Retinal pigment epithelial cell (primary cell): ENCODE data around the gene FBXL19.

ENCODE experiments used
- DNase-seq: peaks from one replicate; pipeline ENCODE4 v3.0.0-alpha.2; 2010; ENCODE audit warnings: low read depth
- H3K4me3 ChIP-seq: 2 replicates; pipeline ENCODE4 v1.5.1; 2011; ENCODE audit warnings: mild to moderate bottlenecking, low read length, control low read depth, moderate library complexity
- CTCF ChIP-seq: conservative IDR thresholded peaks from 2 replicates; pipeline ENCODE4 v1.5.1; 2011; ENCODE audit warnings: low read depth, low read length, control low read depth, inconsistent platforms

FBXL19 gene

DNA sequence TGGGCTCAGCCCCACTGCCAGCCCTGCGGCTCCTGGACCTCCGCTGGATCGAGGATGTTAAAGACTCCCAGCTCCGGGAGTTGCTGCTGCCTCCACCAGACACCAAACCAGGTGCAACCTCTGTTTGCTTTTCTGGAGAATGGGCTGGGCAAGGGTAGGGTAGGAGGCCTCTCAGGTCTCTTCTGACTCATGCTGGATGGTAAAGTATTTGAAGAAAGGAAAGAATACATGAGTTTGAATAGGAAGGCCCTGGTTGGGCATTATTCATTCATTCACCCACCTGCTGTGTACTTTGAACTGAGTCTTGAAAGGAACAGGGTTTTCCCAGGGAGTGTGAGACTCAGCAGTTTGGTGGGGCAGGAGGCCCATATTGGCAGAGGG, 19.0 kb downstream of the FBXL19 start:
- no peak for TF ChIP-seq CTCF
- no peak for DNase-seq
- no peak overlapping the region for H3K4me3 ChIP-seq

DNA sequence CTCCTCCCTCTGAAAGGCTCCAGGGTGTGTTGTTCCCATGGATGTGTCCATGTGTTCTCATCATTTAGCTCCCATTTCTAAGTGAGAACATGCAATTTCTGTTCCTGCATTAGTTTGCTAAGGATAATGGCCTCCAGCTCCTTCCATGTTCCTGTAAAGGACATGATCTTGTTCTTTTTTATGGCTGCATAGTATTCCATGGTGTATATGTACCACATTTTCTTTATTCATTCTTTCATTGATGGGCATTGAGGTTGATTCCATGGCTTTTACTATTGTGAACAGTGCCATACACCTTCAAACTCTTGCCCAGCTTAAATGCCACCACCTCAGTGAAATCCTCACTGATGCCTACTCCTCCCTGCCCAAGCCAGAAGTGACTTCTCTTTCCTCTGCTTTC, 21.0 kb downstream of the FBXL19 start:
- no peak for DNase-seq
- TF ChIP-seq CTCF: no peak
- no peak overlapping the region for H3K4me3 ChIP-seq

DNA sequence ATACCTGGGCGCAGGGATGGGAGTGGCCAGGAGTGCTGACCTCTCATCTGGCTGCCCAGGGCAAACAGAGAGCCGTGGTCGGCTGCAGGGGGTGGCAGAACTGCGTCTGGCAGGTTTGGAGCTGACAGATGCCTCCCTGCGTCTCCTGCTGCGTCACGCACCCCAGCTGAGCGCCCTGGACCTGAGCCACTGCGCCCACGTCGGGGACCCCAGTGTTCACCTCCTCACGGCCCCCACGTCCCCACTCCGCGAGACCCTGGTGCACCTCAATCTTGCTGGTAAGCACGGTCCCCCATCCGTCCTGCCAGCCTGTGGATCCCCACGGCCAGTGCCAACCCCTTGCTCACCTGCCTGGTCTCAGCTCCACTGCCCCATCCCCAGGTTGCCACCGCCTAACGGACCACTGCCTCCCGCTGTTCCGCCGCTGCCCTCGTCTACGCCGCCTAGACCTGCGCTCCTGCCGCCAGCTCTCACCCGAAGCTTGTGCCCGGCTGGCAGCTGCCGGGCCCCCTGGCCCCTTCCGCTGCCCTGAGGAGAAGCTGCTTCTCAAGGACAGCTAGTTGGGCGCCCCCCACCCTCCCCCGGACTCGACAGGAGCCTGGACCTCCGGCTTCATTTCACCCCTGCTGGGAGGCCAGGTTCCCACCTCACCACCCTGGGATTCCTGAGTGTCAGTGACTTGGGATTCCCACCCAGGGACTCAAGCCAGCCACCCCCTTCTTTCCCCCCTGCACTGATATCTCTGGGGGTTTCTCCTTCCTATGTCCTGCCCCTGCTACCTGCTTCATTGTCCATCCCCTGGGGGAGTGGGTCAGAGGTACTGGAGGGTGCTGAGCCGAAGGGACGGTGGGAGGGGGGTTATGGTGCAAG, 23.5 kb downstream of the FBXL19 start:
- H3K4me3 ChIP-seq: no peak overlapping the region
- no peak for TF ChIP-seq CTCF
- no peak for DNase-seq

DNA sequence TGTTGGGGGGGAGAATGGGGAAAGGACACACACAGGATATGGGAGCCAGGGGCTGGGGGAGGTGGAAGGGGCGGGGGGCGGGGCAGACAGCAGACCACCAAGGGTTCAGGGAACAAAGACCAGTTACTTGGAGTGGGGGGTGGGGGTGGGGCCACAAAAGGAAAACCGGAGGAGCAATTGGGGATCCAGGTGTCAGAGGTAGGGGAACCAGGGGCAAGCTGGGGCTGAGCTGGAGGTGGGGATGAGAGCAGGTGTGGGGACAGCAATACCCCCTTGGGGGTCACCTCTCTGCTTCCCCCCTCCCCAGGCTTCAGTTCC, 24.1 kb downstream of the FBXL19 start:
- no peak for TF ChIP-seq CTCF
- no peak overlapping the region for H3K4me3 ChIP-seq
- DNase-seq: no peak

GRCh38 chr16:30947859-30948666, 24.7 kb downstream of the FBXL19 start:
- DNase-seq: peak; percentile 99
- H3K4me3 ChIP-seq: peak overlapping the region; percentile 80
- no peak for TF ChIP-seq CTCF

GRCh38 chr16:30948667-30949649, 25.6 kb downstream of the FBXL19 start, which contains the start of gene ORAI3:
TSS of gene ORAI3 (plus strand) at chr16:30949068. CDS start at chr16:30949290, 222 bp downstream.
- H3K4me3 ChIP-seq: peak within 1 kb of the TSS; percentile 80
- no peak for DNase-seq
- TF ChIP-seq CTCF: no peak
